K562 (cell line): Measurements from ENCODE around the gene ACER3. TPM values are rescaled to one million over a fixed set of nuclear protein-coding genes. Genes with fewer than 3 reads are reported as not detected.
A peak's percentile ranks its signal among the peaks of the same experiment; 100 is the strongest.

ENCODE experiments used
- BDP1 ChIP-seq: IDR thresholded peaks from 3 replicates; pipeline ENCODE4 v1.6.1; 2011; ENCODE audit not compliant: insufficient read length, insufficient read depth
- CBX3 ChIP-seq, 2 experiments: IDR thresholded peaks; 1 replicate in 1 of 2; 2 replicates in 1 of 2; pipeline ENCODE4 v1.6.1; 2012; ENCODE audit warnings: inconsistent platforms in 2 of 2, low read length in 2 of 2, borderline replicate concordance in 1 of 2, control low read depth in 1 of 2
- CEBPB ChIP-seq: fragments of 450-650 bp; IDR thresholded peaks from 2 replicates; pipeline ENCODE4 v1.6.1; 2016; ENCODE audit warnings: missing genetic modification characterization, missing compliant biosample characterization
- HSF4 ChIP-seq: fragments of 250-450 bp; sonication (Bioruptor Pico); IDR thresholded peaks from 2 replicates; pipeline ENCODE4 v2.1.2; 2022; ENCODE audit warnings: mild to moderate bottlenecking, moderate library complexity, borderline replicate concordance
- LARP7 ChIP-seq: fragments of 450-650 bp; IDR thresholded peaks from 2 replicates; pipeline ENCODE4 v1.6.1; 2016
- MEIS2 ChIP-seq: fragments of 450-650 bp; IDR thresholded peaks from 2 replicates; pipeline ENCODE4 v1.6.1; 2014; ENCODE audit warnings: mild to moderate bottlenecking; ENCODE audit not compliant: partially characterized antibody
- PRMT5 ChIP-seq: sonication (generic); formaldehyde crosslinking; IDR thresholded peaks from 2 replicates; pipeline ENCODE4 v1.5.0; 2020; ENCODE audit warnings: missing genetic modification reagents
- RAD21 ChIP-seq, 2 experiments: fragments of 250-450 bp in 1 of 2; fragments of 450-650 bp in 1 of 2; sonication (Bioruptor Pico) in 1 of 2; formaldehyde crosslinking in 1 of 2; IDR thresholded peaks in 1 of 2; conservative IDR thresholded peaks in 1 of 2; 2 replicates each; pipeline versions ENCODE4 v1.4.0 to v1.8.0; 2020 to 2022; ENCODE audit warnings: mild to moderate bottlenecking in 2 of 2, moderate library complexity in 1 of 2
- RBM15 ChIP-seq: fragments of 200-400 bp; formaldehyde crosslinking; IDR thresholded peaks from 2 replicates; pipeline ENCODE4 v1.6.1; 2018; ENCODE audit warnings: mild to moderate bottlenecking, low read length, moderate library complexity; ENCODE audit not compliant: insufficient read depth
- RCOR1 ChIP-seq, 2 experiments: IDR thresholded peaks; 2 replicates each; pipeline ENCODE4 v1.6.1; 2012; ENCODE audit warnings: low read depth in 2 of 2, low read length in 2 of 2, borderline replicate concordance in 1 of 2, improper control_type of control experiment in 1 of 2
- SIRT6 ChIP-seq: IDR thresholded peaks from one replicate; pipeline ENCODE4 v1.6.1; 2012; ENCODE audit warnings: low read depth, mild to moderate bottlenecking, control low read depth, inconsistent platforms, low read length, moderate library complexity
- SMC3 ChIP-seq: conservative IDR thresholded peaks from 2 replicates; pipeline ENCODE4 v1.6.1; 2011; ENCODE audit warnings: low read depth, low read length, improper control_type of control experiment; ENCODE audit not compliant: insufficient read depth
- SP1 ChIP-seq: sonication (generic); formaldehyde crosslinking; IDR thresholded peaks from 2 replicates; pipeline ENCODE4 v1.8.1; 2022; ENCODE audit warnings: mild to moderate bottlenecking, missing genetic modification reagents
- TBL1XR1 ChIP-seq, 2 experiments: IDR thresholded peaks; 2 replicates each; pipeline ENCODE4 v1.6.1; 2012; ENCODE audit warnings: improper control_type of control experiment in 2 of 2, low read length in 2 of 2, mild to moderate bottlenecking in 1 of 2
- ZC3H11A ChIP-seq: IDR thresholded peaks from 2 replicates; pipeline ENCODE4 v1.6.1; 2012; ENCODE audit warnings: low read depth, low read length, improper control_type of control experiment
- ZFP1 ChIP-seq: fragments of 450-650 bp; formaldehyde crosslinking; IDR thresholded peaks from 2 replicates; pipeline ENCODE4 v1.4.0; 2020; ENCODE audit warnings: mild to moderate bottlenecking, mixed read lengths
- ZNF12 ChIP-seq: sonication (generic); formaldehyde crosslinking; IDR thresholded peaks from 2 replicates; pipeline ENCODE4 v1.4.0; 2020; ENCODE audit warnings: mild to moderate bottlenecking, missing genetic modification reagents
- polyA plus RNA-seq, 8 experiments: library from polyadenylated mRNA; depleted of rRNA in 4 of 8; stranded (reverse) in 5 of 8; unstranded in 3 of 8; fragments of >200 nt; fragmentation: Nextera tagmentation in 2 of 8; fragmentation: Illumina TruSeq in 1 of 8; extraction: Ambion mirVana in 2 of 8; extraction: Trizol in 1 of 8; gene quantifications; 2 replicates each; pipeline versions ENCODE4 v1.2.1 to v1.2.3, GENCODE V29; 2011 to 2014; ENCODE audit warnings: inconsistent platforms in 1 of 8, missing spikeins in 1 of 8
- total RNA-seq, 7 experiments: library from RNA; depleted of rRNA in 6 of 7; stranded (reverse); fragments of >200 nt in 6 of 7; fragmentation: Illumina TruSeq in 2 of 7; extraction: Trizol in 2 of 7; gene quantifications; 2 replicates each; pipeline versions ENCODE4 v1.2.1 to v1.2.3, GENCODE V29; 2011 to 2021; ENCODE audit warnings: low replicate concordance in 1 of 7
- TF ChIP-seq, protein P1 (sequence below): fragments of 450-650 bp; IDR thresholded peaks from 2 replicates; pipeline ENCODE4 v1.6.1; 2016; ENCODE audit warnings: missing biosample characterization, missing genetic modification characterization
- TF ChIP-seq, protein P2 (sequence below): fragments of 250-450 bp; sonication (Bioruptor Pico); IDR thresholded peaks from 2 replicates; pipeline ENCODE4 v1.4.0; 2020
- TF ChIP-seq, protein P3 (sequence below): IDR thresholded peaks from 2 replicates; pipeline ENCODE4 v1.6.1; 2012; ENCODE audit warnings: low read depth, low read length, improper control_type of control experiment, borderline replicate concordance
- TF ChIP-seq, protein P4 (sequence below): sonication (generic); formaldehyde crosslinking; IDR thresholded peaks from 2 replicates; pipeline ENCODE4 v1.8.0; 2022; ENCODE audit warnings: mild to moderate bottlenecking, missing genetic modification reagents, borderline replicate concordance

The ACER3 gene
- total and polyA plus RNA-seq, 9 of the 15 experiments (the other 6 are each of a cell fraction or from before 2014, with no cell fraction given), result 2.0 to 23.8 (median 9.5) TPM

DNA sequence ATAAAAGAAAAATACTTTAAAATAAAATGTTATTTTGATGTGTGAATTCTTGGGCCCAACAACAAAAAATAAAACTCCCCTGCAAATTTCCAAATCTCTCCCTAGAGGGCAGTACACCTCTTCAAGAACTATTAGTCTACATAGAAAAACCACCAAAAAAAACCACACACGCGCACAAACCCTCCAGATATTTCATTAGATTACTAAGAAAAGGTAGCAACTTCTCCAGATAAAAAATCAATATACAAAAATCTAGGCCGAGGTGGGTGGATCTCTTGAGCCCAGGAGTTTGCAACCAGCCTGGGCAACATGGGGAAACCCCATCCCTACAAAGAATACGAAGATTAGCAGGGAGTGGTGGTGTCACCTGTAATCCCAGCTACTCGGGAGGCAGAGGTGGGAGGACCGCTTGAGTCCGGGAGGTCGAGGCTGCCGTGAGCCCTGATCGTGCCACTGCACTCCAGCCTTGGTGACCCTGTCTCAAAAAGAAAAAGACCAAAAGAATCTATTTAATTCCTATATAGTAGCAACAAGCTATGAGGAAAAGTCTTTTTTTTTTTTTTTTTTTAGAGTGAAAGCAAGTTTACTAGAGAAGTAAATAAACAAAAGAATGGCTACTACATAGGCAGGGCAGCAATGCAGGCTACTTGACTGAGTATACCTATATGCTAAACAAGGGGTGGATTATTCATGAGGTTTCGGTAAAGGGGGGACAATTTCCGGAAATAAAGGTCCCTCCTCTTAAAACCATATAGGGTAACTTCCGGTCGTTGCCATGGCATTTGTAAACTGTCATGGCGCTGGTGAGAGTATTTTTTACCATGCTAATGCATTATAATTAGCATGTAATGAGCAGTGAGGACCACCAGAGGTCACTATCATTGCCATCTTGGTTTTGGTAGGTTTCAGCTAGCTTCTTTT, 186.5 kb downstream of the ACER3 start (continued):
- TF ChIP-seq, protein P1, sequence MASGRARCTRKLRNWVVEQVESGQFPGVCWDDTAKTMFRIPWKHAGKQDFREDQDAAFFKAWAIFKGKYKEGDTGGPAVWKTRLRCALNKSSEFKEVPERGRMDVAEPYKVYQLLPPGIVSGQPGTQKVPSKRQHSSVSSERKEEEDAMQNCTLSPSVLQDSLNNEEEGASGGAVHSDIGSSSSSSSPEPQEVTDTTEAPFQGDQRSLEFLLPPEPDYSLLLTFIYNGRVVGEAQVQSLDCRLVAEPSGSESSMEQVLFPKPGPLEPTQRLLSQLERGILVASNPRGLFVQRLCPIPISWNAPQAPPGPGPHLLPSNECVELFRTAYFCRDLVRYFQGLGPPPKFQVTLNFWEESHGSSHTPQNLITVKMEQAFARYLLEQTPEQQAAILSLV (tag), result no peak
- no peak for TF ChIP-seq ZNF12
- TF ChIP-seq, protein P2, sequence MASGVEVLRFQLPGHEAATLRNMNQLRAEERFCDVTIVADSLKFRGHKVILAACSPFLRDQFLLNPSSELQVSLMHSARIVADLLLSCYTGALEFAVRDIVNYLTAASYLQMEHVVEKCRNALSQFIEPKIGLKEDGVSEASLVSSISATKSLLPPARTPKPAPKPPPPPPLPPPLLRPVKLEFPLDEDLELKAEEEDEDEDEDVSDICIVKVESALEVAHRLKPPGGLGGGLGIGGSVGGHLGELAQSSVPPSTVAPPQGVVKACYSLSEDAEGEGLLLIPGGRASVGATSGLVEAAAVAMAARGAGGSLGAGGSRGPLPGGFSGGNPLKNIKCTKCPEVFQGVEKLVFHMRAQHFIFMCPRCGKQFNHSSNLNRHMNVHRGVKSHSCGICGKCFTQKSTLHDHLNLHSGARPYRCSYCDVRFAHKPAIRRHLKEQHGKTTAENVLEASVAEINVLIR (CRISPR knock-in tag), result no peak
- TF ChIP-seq BDP1, result no peak
- TF ChIP-seq, protein P3, sequence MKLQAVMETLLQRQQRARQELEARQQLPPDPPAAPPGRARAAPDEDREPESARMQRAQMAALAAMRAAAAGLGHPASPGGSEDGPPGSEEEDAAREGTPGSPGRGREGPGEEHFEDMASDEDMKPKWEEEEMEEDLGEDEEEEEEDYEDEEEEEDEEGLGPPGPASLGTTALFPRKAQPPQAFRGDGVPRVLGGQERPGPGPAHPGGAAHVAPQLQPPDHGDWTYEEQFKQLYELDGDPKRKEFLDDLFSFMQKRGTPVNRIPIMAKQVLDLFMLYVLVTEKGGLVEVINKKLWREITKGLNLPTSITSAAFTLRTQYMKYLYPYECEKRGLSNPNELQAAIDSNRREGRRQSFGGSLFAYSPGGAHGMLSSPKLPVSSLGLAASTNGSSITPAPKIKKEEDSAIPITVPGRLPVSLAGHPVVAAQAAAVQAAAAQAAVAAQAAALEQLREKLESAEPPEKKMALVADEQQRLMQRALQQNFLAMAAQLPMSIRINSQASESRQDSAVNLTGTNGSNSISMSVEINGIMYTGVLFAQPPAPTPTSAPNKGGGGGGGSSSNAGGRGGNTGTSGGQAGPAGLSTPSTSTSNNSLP, result peak; percentile 90
- no peak for TF ChIP-seq PRMT5 (CRISPR knock-in tag)
- no peak for TF ChIP-seq CEBPB (tag)
- no peak for TF ChIP-seq SIRT6
- TF ChIP-seq MEIS2, result peak; percentile 10
- TF ChIP-seq TBL1XR1 (IDR thresholded peaks at IDR 0.05; ENCODE audit: low read length in 2 of 2), result no peak
- TF ChIP-seq HSF4 (CRISPR knock-in tag), result no peak
- no peak; the same call in 1 of the 2 replicates for TF ChIP-seq SP1 (CRISPR knock-in tag)
- no peak for TF ChIP-seq ZFP1 (CRISPR knock-in tag)
- TF ChIP-seq ZC3H11A, result no peak
- TF ChIP-seq RAD21 (CRISPR knock-in tag; conservative IDR thresholded peaks at IDR 0.05 in 1 of 2, IDR thresholded peaks at IDR 0.05 in 1 of 2), result peak; percentile 60 to 71
- TF ChIP-seq CBX3 (IDR thresholded peaks at IDR 0.05; ENCODE audit: borderline replicate concordance in 1 of 2, low read length in 2 of 2), result 0 out of 3 replicates have a peak, but pooled peaks of 1 of the 2 experiments have one; percentile 19
- TF ChIP-seq RBM15, result no peak
- peak; percentile 57; the same call in 1 of the 2 replicates for TF ChIP-seq SMC3
- TF ChIP-seq LARP7, result no peak
- TF ChIP-seq, protein P4, sequence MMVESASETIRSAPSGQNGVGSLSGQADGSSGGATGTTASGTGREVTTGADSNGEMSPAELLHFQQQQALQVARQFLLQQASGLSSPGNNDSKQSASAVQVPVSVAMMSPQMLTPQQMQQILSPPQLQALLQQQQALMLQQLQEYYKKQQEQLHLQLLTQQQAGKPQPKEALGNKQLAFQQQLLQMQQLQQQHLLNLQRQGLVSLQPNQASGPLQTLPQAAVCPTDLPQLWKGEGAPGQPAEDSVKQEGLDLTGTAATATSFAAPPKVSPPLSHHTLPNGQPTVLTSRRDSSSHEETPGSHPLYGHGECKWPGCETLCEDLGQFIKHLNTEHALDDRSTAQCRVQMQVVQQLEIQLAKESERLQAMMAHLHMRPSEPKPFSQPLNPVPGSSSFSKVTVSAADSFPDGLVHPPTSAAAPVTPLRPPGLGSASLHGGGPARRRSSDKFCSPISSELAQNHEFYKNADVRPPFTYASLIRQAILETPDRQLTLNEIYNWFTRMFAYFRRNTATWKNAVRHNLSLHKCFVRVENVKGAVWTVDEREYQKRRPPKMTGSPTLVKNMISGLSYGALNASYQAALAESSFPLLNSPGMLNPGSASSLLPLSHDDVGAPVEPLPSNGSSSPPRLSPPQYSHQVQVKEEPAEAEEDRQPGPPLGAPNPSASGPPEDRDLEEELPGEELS, result no peak
- TF ChIP-seq RCOR1 (IDR thresholded peaks at IDR 0.05; ENCODE audit: borderline replicate concordance in 1 of 2, low read depth in 2 of 2, low read length in 2 of 2), result 0 out of 4 replicates have a peak, but pooled peaks of 1 of the 2 experiments have one; percentile 4
